GM18526 (cell line): Measurements from ENCODE around the gene P2RX2.

ENCODE experiments used
- POLR2A ChIP-seq: IDR thresholded peaks from 3 replicates; pipeline ENCODE4 v1.6.1; 2011; ENCODE audit not compliant: insufficient read length; ENCODE audit errors: extremely low read depth

The P2RX2 gene

DNA sequence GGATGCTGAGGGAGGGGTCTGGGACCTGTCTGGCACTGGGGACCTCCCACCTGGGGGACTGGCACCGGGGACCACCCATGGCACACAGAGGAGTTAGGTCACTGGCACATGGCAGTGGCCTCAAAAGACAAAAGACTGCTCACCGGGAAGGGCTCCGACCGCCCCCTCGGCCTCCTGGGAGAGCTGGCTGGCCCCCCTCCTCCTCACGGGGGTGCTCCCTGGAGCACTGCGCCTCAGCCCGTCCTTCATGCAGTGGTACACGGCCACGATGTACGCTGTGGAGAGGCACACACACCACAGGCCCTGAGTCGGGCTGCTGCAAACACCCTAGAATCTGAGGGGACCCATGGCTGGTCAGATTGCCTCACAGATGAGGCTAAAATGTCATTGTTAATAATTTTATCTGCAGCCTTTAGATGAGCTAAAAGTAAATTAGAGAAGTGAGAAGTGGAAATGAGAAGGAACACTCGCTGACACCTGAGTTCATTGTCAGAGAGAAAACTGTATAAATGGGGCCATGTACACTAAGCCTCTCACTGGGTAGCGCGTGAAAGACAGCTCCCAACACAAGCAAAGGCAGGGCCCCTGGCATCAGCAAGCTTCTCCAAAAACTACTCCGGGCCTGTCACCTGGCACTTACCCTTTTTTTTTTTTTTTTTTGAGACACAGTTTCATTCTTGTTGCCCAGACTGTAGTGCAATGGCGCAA, 14.1 kb downstream of the P2RX2 start:
- no peak for TF ChIP-seq POLR2A

GRCh38 chr12:132633398-132633797, 14.8 kb downstream of the P2RX2 start:
- no peak for TF ChIP-seq POLR2A

GRCh38 chr12:132633901-132634300, 15.3 kb downstream of the P2RX2 start:
- no peak for TF ChIP-seq POLR2A

DNA sequence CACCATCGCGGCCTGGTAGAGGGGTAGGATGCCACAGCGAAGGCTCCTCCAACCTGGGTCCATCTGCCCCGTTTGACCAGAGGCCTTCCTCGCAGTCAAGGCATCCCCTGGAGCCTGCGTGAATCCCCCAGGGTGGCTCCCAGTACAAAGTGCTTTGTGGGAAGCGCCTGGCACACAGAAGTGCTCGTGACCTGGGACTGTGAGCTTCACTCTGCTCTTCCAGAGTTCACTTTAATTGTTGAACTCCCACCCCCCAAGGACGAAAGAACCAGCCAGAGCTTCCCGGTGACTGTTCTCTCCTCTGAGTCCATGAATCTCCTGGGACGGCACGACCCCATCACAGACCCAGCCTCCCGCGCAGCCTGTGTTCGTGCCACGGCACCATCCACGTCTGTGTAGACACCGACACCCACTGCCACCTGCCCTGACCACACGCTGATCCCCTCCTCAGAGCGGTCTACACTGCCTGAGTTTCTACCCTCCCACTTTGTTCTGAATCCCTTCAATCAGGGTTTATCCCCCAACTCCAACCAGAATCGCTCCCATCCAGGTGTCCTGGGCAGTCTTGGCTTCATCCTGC, 15.9 kb downstream of the P2RX2 start:
- no peak for TF ChIP-seq POLR2A

- TF ChIP-seq POLR2A, result no peak
Observed at GRCh38 chr12:132635076-132635955, 16.7 kb downstream of the P2RX2 start.

DNA sequence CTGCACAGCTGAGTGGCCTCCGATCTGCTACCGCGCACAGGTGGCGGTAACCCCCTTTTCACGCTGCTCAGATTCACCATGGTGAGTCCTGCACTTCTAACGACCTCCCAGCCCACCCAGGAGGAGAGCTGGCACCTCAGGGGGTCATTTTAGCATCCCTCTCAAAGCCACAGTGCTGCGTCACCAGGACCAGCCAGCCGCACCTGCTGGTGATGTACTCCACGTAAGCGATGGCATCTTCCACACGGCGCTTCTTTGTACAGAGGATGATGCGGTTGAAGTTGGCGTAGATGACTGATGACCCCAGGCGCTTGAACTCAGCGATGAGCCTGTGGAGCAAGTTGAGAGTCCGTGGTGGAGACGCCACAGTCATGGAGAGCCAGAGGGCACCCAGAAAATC, 19.2 kb downstream of the P2RX2 start:
- TF ChIP-seq POLR2A, result no peak

DNA sequence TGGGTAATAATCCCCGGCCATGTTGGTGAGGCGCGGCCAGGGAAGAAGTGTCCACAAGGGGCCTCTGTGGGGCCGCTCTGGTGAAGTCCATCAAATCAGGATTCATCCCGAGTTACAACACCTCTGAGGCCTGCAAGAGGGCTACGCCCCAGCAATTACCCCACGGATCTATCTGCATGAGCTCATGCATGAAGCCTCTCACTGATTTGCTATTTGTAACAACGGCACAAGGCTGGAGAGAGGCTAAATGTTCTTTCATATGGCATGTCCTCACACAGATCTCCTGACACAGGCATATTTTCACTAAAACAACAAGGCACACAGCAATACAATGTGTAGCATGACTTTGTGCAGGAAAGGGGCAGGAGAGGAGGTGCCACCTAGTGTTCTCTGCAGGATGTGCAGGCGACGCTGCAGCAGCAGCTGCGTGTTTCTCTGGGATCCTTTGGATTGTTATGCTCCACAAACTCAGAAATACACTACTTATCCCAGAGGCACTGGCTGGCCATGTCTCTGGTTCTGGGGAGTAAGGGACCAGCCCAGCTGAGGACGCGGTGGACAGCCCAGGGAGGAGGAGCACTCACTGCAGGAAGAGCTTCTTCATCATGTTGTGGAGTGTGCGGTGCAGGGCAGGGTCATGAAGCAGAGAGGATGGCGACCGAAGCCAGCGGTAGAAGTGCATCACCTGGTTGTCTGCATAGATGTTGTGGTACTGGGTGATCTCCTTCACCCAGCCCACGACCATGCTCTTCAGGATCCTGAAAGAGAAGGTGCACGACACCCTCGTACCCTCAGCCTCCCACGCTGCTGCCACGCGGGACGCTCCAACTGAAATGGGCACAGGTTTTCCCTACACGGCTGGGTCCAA, 20.2 kb downstream of the P2RX2 start:
- TF ChIP-seq POLR2A, result no peak

DNA sequence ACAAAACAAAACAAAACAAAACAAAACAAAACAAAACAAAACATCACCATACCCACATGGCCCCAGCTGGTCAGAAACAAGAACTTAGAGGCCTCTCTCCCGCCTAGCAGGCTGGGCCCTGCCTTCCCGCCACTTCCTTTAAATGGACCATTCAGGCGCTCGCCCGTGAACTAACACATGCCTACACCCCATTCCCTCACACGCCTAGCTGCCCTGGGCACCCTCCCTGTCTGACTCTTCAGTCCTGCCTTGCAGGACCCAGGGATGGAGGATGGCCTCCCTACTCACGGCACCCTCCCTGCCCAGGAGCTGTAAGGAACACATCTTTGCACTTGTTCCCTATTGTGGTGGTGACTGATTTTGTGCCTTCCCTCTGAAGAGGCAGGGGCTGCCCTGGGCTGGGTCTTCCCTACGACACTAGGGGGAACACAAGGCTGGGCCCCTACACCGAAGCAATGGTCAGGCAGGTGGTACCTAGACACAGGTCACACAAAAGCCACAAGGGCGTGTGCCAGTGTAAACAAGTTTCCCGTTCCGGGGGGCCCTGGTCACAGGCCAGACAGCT, 21.5 kb downstream of the P2RX2 start:
- TF ChIP-seq POLR2A, result no peak

DNA sequence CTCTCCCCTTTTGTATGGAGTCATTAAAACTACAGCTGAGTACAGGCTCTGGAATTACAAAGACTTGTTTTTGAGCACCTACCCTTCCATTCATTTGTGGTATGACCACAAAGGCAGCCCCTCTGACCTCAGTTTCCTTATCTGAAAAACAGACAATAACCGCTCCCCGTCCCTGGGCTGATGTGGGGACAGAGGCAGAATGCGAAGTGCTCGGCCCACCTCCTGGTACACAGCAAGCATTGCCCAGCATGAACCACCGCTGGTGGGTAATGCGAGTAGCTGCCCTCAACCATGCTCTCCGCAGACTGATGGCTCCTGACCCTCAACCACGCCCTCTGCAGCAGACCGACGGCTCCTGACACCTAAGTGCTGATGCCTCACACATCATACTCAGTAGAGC, 22.4 kb downstream of the P2RX2 start:
- TF ChIP-seq POLR2A, result no peak

DNA sequence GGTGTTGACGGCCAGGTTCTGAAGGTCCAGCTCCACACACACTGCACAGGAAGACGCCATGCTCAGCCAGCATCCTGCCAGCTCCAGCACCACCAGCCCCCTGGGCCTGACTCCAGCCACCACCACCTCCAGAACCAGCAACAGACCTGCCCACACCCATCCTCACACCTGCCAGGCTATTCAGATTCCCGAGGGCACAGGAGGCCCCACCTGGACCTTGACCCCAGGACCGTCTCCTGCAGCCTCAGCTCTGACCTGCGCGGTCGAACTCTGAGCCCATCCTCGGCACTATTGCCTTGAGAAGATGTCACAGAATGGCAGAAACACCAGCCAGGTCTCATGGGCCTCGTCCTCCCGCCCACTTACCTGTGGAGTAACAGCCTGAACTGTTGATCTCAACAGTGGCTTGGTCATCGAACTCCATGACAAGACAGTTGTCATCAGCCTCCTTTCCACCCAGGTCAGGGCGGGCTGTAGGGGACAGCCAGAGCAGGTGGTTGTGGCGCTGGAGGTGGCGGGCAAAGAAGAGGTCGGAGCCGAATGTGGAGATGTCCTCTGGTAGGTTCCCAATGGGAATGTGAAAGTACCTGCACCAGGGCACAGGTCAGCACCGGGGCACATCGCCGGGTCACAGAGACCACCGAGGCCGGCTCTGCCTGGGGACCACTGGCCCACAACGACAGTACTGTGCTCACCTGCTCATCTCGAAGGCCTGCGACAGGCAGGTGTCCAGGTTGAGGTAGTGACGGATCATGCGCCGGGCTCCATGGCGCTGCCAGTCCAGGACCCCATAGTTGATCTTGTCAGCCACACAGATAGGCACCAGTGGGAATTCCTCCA, 23.5 kb downstream of the P2RX2 start:
- no peak for TF ChIP-seq POLR2A

GRCh38 chr12:132642846-132643835, 24.6 kb downstream of the P2RX2 start:
- TF ChIP-seq POLR2A, result no peak

GRCh38 chr12:132646850-132647249, 28.3 kb downstream of the P2RX2 start:
- no peak for TF ChIP-seq POLR2A

DNA sequence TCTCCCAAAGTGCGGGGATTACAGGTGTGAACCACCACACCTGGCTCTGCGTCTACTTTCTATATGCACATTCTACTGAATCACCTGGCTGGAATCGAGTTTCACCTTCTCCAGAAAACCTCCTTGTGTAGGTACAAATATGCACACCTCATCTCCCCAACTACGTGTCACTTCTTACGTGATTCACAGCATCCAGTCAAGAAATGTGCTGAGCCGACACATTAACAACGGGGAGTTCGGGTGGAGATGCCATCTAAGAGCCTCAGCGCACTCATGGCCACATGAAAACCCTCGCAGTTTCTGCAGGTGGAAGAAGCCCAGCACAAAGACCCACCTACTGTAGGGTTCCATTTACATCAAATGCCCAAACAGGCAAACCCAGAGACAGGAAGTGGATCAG, 29.3 kb downstream of the P2RX2 start:
- TF ChIP-seq POLR2A, result no peak

GRCh38 chr12:132648616-132649225, 30.1 kb downstream of the P2RX2 start:
- no peak for TF ChIP-seq POLR2A
